CD4-positive, alpha-beta T cell treated with Interleukin-10 for 1 hour (primary cell): Measurements from ENCODE around the gene SEC24C.
A peak's percentile ranks its signal among the peaks of the same experiment; 100 is the strongest.

Experiments used
- DNase-seq: peaks from one replicate; pipeline ENCODE4 v3.0.0-alpha.2; 2020

Gene SEC24C

DNA sequence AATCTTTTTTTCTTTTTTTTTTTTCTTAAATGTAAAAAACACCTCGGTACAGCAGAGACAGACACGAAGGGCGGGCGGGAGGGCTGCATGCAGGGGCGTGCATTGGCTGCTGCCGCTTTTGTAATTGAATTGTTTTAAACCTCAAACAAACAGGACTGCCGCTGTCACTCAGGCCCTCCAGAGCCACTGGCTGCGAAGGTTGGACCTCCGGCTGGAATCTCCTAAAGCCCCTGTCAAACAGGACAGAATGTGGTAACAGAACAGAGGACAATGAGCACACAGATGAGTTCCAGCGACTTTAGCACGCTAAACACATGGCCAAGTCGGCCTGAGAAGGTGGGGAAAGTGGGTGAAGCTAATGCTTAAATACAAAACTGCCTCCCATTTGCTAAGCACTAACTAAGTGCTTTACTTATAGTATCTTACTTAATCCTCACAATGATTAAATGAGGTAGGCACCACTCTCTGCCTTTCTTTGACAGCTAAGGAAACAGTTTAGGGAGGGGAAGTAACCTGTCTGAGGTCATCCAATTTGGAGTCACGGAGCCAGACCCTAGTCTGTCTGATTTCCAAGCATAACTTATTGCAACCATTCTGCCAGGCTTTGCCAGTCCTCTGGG, 70.2 kb downstream of the SEC24C start:
- no peak for DNase-seq

DNA sequence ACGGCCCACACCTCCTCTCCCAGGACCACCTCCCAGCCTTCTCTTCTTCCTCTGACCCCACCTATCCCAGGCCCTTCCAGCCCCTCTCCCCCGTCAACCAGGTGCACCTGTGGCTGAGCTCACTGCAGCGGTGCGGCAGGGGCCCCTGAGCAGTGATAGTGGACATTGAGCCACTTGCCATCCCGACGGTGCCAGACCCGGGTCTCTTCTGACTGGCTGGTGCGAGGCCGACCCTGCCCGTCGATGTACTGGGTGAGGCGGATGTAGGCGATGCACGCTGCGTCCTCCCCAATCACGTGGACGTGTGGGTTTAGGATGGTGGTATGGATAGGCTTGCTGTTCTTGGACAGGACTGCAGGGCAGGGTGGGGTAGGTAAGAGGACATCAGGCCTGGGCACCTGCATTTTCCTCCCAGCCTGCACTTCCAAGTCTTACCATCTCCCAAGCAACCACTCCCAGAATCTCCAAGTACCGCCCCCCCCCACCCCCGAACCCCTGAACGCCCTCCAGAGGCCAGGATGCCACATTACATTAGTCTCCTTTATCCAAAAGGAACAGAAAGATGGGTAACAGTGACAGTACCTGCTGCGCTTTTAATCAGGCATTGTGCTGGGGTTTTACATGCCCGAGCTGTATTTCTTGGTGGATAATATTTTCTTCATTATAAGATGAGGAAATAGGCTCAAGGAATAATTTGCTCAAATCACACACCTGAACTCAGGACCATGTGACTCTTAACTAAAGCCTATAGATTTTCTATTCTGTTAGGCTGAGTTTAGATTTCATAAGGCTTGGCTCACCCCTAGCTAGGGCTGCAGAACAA, 70.9 kb downstream of the SEC24C start:
- DNase-seq = peak; percentile 18

DNA sequence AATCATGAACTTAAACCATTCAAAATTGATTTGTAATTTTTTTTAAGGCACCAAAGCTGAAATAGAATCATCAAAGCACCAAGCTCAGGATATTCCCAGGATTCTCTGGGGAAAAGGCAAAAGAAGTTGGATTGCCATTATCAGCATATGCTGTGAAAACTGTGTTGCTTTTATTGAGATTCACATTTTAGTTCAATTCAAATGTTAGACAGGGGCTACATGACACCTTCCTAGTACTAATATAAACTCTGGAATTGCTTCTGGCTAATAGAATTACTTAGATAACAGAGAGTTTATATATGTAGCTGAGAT, 71.5 kb downstream of the SEC24C start:
- DNase-seq = no peak

DNA sequence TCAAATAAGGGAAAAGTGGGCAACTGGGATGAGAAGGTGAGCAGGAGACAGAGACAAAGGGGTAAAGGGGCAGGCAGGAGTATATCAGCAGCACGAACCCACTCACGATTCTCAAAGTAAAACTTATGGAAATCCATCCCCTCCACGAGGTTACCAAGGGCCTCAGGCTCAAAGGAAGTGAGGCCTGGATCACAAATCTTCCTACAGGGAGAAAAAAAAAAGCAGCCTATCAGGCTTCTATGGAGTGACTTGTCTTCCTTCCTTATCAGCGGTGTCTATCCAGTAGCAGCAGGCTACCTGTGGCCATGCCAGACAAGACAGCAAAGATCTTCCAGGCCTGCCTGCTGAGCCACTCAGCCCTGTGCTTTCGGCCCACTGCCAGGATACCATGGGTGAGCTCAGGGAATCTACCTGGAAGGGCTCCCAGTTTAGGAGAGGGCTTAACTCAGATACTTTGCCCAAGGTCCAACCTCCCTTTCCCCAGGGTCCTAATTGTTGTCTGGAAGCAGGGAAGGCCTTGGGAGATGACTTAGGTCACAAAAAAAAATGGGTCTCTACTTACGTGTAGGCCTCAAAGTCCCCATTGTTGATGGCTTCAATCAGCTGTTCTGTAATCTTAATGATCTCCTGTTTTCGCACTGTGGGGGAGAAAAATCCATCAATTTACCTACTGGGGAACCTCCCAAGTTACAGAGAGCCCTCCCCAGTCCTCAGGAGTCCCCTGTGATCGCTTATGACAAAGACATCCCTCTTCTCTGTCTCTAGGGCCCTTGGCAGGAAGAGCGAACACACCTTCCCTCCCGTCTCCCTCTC, 73.0 kb downstream of the SEC24C start:
- DNase-seq = no peak

DNA sequence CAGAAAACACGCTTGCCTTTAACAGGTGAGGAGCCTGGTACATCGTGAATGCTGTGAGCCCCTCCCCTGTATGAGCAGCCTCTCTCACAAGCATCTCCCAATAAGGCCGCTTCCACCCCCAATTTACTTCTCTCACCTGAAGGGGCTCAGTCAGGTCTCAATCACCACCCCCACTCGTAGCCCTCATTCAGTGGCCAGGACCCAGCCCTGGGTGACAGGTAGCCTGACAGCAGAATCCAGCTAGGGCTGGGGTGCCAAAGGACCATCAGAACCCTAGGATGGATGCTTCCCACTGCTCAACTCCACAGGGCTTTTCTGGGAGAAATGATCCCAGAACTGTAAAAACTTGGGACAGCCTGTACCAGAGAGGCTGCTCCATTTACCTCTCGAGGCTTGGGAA, 73.7 kb downstream of the SEC24C start:
- DNase-seq = no peak

DNA sequence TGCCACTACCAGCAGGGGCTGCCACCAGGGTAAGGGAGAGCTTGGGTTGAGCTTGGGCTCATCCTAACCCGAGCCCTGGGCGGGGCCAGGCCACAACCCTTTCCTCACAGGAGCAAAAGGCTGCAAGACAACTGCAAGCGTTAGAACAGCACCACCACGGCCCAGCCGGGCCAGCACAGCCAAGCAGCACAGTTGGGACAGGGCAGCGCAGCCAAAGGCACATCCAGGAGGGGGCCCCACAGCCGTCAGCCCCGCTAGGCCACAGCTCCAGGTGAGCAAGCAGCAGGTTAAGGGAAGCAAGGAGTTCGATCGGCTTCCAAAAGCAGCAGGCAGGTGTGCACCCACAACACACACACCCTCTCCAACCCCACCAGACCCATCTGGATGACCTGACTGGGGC, 74.2 kb downstream of the SEC24C start:
- DNase-seq = no peak

DNA sequence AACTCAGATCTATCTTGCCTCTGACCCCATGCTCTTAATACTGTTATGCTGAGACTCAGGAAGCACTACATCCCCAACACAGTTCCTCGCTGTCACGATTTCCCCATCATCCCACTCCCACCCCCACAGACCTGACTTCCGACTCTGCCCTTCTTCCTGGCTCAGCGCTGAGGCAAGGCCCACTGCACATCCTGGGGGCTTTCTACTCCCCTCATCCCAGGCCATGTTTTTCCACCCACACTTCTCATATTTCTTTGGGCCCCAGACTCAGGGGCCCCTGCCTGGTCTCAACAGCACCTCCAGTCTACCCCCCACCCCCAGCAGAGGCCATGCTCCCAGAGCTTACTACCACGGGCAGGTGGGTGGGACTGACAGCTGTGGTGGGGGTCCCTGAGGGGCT, 74.9 kb downstream of the SEC24C start:
- no peak for DNase-seq

DNA sequence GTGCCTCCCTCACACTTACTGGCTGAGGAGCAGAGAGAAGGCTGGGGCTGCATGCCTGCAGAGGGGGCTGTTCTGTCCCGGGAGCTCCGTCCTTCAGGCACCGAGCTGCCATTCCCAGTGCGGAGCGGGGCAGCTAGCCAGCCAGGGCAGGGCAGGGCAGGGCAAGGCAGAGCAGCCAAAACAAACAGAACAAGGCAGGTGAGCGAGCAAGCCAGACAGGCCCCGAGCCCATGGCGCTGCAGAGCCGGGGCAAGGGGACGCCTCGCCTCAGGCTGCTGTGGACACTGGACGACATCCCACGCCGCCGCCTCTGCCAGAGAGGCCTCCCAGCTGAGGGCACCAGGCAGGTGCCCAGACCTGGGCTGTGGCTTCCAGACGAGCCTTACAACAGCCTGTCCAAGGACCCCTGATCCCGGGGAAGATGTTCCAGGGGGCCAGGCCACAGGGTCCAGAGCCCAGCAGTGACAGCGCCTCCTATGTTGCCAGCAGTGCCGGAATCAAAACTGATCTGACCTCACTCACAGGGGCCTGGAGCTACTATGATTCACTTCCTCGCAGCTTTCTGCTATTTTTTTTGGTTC, 75.4 kb downstream of the SEC24C start:
- DNase-seq = no peak
